ENCODE results near the gene SIGLEC1. TPM values are rescaled to one million over a fixed set of nuclear protein-coding genes. Genes with fewer than 3 reads are reported as not detected.

SIGLEC1 gene
- total RNA-seq, 2 donors from 2014 or later, result 12.2 to 45.5 TPM

GRCh38 chr20:3744037-3744436 is 31.6 kb upstream of the SIGLEC1 start:
- ATAC-seq (ENCODE audit: insufficient number of reproducible peaks, low FRiP score, low read depth) (no peak), DNase-seq (ENCODE audit: low spot score) (no peak)
- Histone ChIP-seq H3K27ac (no peak overlapping the region), H3K4me3 (no peak overlapping the region), H3K9me3 (no peaks in the 10 kb centered on the region), H3K27me3 (replicated peaks; ENCODE audit: insufficient read depth) (no peaks in the 10 kb centered on the region), H3K36me3 (no peaks in the 10 kb centered on the region), H3K4me1 (ENCODE audit: control insufficient read depth in 1 of 2, low read depth in 2 of 2) (no peaks in the 10 kb centered on the region)
- no peak for TF ChIP-seq CTCF (IDR thresholded peaks at IDR 0.05)

DNA sequence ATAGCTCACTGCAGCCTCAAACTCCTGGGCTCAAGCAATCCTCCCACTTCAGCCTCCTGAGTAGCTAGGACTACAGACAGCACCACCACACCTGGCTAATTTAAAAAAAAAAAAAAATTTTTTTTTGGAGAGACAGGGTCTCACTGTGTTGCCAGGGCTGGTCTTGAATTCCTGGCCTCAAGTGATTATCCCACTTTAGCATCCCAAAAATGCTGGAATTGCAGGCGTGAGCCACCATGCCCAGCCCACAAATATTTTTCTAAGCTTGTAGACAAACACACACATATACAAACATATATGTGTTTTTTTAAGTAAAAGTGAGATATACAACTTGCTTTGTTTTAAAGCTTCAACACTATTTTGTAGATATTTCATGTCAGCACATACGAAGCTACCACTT is 30.9 kb upstream of the SIGLEC1 start:
- H3K9me3 ChIP-seq, result no peaks in the 10 kb centered on the region
- ATAC-seq (ENCODE audit: insufficient number of reproducible peaks, low FRiP score, low read depth) (no peak), DNase-seq (ENCODE audit: low spot score) (no peak)
- H3K4me3 ChIP-seq, result no peak overlapping the region
- no peak overlapping the region for H3K27ac ChIP-seq
- no peaks in the 10 kb centered on the region for H3K4me1 ChIP-seq (ENCODE audit: control insufficient read depth in 1 of 2, low read depth in 2 of 2)
- no peak for TF ChIP-seq CTCF (IDR thresholded peaks at IDR 0.05)
- no peaks in the 10 kb centered on the region for H3K27me3 ChIP-seq (replicated peaks; ENCODE audit: insufficient read depth)
- no peaks in the 10 kb centered on the region for H3K36me3 ChIP-seq

DNA sequence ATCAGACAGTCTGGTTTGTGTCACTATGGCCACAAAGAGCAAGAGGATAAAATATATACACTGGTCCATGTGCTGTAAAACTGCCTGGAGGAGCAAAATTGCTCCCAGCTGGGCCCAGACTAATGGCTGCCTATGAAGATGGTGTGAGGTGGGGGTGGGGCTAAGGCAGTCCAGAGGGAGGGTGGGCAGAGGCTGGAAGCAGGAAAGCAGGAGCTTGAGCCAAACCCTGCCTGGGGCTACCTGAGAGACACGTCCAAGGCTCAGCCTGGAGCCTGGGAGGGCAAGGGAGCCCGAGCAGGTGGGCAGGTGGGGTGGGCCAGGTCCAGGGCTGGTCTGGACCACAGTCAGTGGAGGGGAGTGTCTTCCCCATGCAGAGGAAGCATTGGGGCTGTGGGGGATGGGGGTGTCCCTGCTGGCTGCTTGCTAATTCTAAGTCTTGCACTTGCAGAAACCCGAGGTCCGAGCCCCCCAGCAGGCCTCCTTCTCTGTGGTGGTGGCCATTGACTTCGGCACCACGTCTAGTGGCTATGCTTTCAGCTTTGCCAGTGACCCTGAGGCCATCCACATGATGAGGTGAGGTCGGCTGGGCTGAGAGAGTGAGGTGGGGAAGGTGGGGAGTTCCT is 29.5 kb upstream of the SIGLEC1 start:
- Histone ChIP-seq H3K36me3 (no peaks in the 10 kb centered on the region), H3K4me3 (no peak overlapping the region), H3K9me3 (no peaks in the 10 kb centered on the region), H3K27me3 (replicated peaks; ENCODE audit: insufficient read depth) (no peaks in the 10 kb centered on the region), H3K27ac (no peak overlapping the region), H3K4me1 (ENCODE audit: control insufficient read depth in 1 of 2, low read depth in 2 of 2) (no peaks in the 10 kb centered on the region)
- ATAC-seq (ENCODE audit: insufficient number of reproducible peaks, low FRiP score, low read depth), result no peak
- no peak for DNase-seq (ENCODE audit: low spot score)
- TF ChIP-seq CTCF (IDR thresholded peaks at IDR 0.05), result no peak

- no peak for ATAC-seq (ENCODE audit: insufficient number of reproducible peaks, low FRiP score, low read depth)
- Histone ChIP-seq H3K27ac (no peak overlapping the region), H3K4me1 (ENCODE audit: control insufficient read depth in 1 of 2, low read depth in 2 of 2) (no peaks in the 10 kb centered on the region), H3K27me3 (replicated peaks; ENCODE audit: insufficient read depth) (no peaks in the 10 kb centered on the region), H3K9me3 (no peaks in the 10 kb centered on the region), H3K4me3 (no peak overlapping the region), H3K36me3 (no peaks in the 10 kb centered on the region)
- no peak for DNase-seq (ENCODE audit: low spot score)
- TF ChIP-seq CTCF (IDR thresholded peaks at IDR 0.05), result no peak
Measured at GRCh38 chr20:3740615-3741301, 28.4 kb upstream of the SIGLEC1 start.

DNA sequence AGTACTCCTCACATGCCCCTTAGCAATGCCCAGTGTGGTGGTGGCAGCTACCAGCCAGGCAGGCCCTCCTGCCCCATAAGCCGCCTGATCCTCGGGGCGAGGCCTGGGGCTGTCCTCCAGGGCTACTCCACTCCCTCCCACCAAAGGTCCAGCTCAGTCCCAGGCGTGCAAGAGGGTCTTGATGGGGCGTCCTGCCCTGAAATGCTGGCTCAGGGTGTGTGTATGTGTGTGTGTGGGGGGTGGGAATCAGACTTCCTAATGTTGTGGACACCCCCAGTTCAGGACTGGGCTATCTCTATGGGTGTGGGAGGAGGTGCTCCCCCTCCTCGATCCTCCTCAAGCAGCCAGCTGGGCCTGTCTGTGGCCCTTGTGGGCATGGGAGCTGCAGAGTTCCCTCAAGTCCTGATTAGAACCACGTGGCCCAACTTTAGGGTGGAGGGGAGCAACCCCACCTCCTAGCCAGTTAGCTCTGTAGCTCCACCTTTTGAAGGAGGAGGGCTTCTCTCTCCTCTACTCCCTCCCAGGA is 27.6 kb upstream of the SIGLEC1 start:
- Histone ChIP-seq H3K36me3 (no peaks in the 10 kb centered on the region), H3K9me3 (no peaks in the 10 kb centered on the region), H3K27ac (no peak overlapping the region), H3K27me3 (replicated peaks; ENCODE audit: insufficient read depth) (no peaks in the 10 kb centered on the region), H3K4me3 (no peak overlapping the region), H3K4me1 (ENCODE audit: control insufficient read depth in 1 of 2, low read depth in 2 of 2) (no peaks in the 10 kb centered on the region)
- ATAC-seq (ENCODE audit: insufficient number of reproducible peaks, low FRiP score, low read depth) (no peak), DNase-seq (ENCODE audit: low spot score) (no peak)
- TF ChIP-seq CTCF (IDR thresholded peaks at IDR 0.05), result no peak
